ENCODE data around the gene CADPS2.
"Not testable (repeated sequence)": the region's sequence is repeated elsewhere in the genome, so short reads cannot be mapped to it uniquely, and the experiment has no call there.

CADPS2 gene

DNA sequence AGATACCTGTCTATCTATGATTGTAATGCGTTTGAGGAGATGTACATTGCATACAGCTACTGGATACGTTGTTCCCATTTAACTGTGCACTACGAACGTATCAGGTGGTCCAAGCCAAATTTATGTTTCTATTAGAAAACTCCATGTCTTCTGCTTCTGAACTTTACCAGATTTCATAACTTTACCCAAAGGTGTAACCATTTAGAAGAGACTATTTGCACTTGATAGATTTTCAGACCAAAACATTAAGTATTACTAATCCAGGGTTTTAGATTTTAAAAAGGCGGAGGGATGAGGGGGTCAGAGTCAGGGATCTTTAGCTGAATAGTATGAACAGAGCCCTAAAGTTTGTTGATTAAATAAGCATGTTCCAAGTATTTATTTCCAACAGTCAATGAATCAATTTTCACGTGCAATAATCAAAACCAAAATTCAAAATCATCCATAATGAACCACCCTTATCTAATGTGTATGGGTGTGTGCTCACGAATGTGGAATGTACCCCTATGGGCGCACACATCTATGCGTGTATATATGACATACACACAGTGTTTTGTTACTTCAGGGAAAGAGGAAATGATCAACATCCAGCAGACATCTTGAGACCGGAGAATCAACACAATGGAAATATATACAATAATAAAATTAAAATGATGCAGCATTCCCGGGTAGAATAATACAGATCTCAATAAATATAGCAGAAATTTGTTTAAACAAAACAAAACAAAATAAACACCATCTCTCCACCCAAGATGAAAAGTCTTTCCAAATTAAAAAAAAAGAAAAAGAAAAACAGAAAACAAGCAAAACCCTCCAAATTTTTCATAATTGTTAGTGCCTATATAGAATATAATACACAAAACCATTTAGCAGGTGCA, 585.1 kb downstream of the CADPS2 start:
- peaks cover 76% of the 10 kb centered on the region for H3K27me3 Mint-ChIP-seq (ENCODE audit: low read depth)
- no peak for DNase-seq (ENCODE audit: low spot score)
- no peak overlapping the region for H3K27ac Mint-ChIP-seq
- H3K36me3 Mint-ChIP-seq (ENCODE audit: low read depth) = no peaks in the 10 kb centered on the region
- no peak overlapping the region for H3K4me3 Mint-ChIP-seq
- H3K4me1 Mint-ChIP-seq (ENCODE audit: low read depth) = no peaks in the 10 kb centered on the region
- H3K9me3 Mint-ChIP-seq = peaks cover 3% of the 10 kb centered on the region

DNA sequence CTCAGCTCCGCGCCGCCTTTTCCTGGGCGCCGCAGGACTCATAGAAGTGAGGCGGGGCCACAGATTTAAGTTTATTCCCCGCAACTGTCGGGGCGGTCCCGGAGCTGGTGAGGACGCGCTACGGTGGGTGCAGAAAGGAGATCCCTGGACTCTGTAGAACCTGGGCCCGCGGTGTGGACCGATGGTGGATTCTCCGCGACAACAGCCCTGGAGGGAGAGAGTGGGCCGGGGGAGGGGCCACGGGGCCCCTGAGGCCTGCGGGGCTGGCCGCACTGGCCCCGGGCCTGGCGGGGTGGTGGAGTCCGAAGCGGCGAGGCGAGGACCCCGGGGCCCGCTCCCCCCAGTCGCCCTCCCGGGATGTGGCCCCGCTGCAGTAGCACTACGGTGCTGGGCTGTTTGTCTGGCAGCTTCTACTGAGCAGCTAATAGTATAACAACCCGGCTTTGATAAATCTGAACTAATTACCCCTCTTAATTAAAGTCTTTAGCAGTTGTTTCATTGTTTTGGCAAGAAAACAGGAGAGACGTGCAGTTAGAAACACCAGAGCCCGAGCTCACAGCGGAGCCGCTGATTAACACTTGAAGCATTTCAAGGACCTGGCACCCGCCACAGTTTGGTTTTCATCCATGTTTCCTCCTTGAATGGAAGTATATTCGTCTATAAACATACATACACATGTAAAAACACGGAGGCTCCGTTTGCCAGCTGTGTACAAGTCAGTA, 585.9 kb downstream of the CADPS2 start:
- H3K4me3 Mint-ChIP-seq = no peak overlapping the region
- no peaks in the 10 kb centered on the region for H3K36me3 Mint-ChIP-seq (ENCODE audit: low read depth)
- H3K9me3 Mint-ChIP-seq = peaks cover 3% of the 10 kb centered on the region
- no peaks in the 10 kb centered on the region for H3K4me1 Mint-ChIP-seq (ENCODE audit: low read depth)
- no peak for DNase-seq (ENCODE audit: low spot score)
- H3K27me3 Mint-ChIP-seq (ENCODE audit: low read depth) = peaks cover 70% of the 10 kb centered on the region
- no peak overlapping the region for H3K27ac Mint-ChIP-seq

DNA sequence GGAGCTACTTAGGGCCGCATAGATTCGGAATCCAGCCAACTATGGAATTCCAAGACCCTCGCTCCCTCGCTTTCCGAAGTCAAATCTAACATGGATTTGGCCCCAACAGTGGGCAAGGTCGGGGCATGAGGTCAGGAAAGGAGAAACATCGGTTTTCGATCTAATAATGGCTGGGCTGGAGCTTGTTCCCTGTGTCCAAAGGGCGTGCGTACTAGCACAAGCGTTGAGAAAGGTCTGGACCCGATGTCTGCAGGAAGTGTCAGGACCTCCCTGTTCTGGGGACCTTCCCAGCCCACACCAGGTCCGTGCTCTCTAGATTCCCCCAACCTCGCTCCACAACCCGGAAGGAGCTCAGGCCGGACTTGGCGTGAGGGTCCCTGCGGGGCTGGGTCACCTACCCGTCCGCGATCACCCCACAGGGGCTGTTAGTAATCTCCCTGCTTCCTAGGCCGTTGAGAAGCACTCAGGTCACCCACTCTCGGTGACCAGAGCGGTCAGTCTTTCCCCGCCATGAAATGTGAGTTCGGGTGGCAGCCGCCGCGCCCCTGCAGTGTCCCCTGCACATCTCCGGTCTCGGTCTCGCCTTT, 586.5 kb downstream of the CADPS2 start:
- Mint-ChIP-seq H3K4me1 (ENCODE audit: low read depth) (no peaks in the 10 kb centered on the region), H3K4me3 (no peak overlapping the region), H3K27ac (no peak overlapping the region), H3K27me3 (ENCODE audit: low read depth) (peaks cover 64% of the 10 kb centered on the region), H3K36me3 (ENCODE audit: low read depth) (no peaks in the 10 kb centered on the region), H3K9me3 (peaks cover 3% of the 10 kb centered on the region)
- DNase-seq (ENCODE audit: low spot score) = no peak

DNA sequence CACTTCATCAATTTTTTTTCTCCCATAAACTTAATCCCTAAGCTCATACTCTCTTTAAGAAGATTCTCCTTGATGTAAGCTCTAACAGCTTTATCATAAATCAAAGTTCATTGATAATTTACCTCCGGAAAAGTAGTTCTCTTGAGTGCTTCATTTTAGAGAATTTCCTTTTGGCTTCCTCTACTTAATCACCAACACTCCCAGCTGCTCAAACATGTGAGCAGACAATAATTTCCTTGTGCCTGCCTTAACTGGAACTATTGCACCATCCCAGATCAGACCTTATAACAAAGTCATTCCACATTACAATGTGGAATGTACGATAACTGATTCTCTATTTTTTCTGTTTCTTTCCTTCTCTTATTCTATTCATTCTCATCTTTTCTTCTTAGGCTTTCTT, 587.6 kb downstream of the CADPS2 start:
- Mint-ChIP-seq H3K4me3 (no peak overlapping the region), H3K4me1 (ENCODE audit: low read depth) (no peaks in the 10 kb centered on the region), H3K9me3 (peaks cover 3% of the 10 kb centered on the region), H3K27ac (no peak overlapping the region), H3K36me3 (ENCODE audit: low read depth) (no peaks in the 10 kb centered on the region), H3K27me3 (ENCODE audit: low read depth) (peaks cover 53% of the 10 kb centered on the region)
- no peak for DNase-seq (ENCODE audit: low spot score)

DNA sequence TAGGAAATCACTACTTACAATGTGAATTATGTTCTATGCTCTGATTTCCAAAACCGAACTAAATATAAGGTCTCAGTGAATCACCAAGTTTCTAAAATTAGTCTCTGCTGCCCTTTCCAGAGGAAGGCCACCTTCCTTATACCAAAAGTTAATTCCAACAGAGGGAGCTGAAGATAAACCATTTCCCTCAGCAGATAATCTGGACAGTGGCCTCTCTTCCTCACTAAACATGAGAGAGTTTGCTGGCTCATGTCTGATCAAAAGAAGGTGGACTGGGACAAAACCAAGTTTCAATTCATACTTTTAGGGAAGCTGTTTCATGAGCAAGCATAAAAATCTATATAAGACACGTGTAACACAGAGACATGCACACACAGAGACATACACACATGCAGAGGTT, 588.1 kb downstream of the CADPS2 start:
- H3K36me3 Mint-ChIP-seq (ENCODE audit: low read depth) = no peaks in the 10 kb centered on the region
- peaks cover 3% of the 10 kb centered on the region for H3K9me3 Mint-ChIP-seq
- no peak for DNase-seq (ENCODE audit: low spot score)
- H3K4me1 Mint-ChIP-seq (ENCODE audit: low read depth) = no peaks in the 10 kb centered on the region
- no peak overlapping the region for H3K27ac Mint-ChIP-seq
- H3K27me3 Mint-ChIP-seq (ENCODE audit: low read depth) = peaks cover 49% of the 10 kb centered on the region
- no peak overlapping the region for H3K4me3 Mint-ChIP-seq

DNA sequence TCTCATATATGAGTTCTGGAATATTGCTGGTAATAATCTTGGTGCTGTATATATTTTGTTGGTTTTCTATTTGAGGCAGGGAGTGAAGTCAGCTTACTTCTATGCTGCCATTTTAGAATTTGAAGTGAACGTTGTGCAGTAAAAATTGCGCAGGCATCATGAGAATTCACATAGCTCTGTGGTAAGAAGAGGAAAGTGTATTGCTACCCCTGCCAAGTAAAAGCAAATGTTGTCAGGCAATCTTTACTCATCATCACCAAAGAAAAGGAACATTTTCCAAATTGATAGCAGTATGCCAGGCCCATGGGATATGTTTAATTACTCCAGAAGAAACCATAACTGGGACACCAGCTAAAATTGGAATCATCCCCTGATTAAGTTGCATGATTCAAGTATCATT, 595.1 kb downstream of the CADPS2 start:
- no peak overlapping the region for H3K4me3 Mint-ChIP-seq
- H3K27ac Mint-ChIP-seq = no peak overlapping the region
- DNase-seq (ENCODE audit: low spot score) = no peak

DNA sequence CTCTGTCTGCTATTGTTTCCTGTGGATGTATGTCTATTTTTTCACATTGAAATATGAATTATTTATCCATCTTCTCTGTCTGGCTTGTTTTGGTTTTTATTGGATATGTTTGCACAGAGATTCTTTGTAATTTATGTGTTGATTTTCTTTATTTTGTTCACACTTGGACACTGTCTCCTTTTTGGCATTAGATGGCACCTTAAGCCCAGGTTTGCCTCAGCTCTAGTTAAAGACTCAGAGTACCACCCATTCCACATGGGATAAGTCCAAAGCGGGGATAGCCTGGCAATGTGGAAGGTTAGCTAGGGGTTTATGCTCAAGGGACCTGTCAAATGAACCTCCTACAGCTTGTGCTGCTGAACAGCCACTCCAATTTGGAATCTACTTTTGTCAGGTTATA, 595.8 kb downstream of the CADPS2 start:
- no peak for DNase-seq (ENCODE audit: low spot score)
- no peaks in the 10 kb centered on the region for H3K36me3 Mint-ChIP-seq (ENCODE audit: low read depth)
- H3K27ac Mint-ChIP-seq = no peak overlapping the region
- H3K4me3 Mint-ChIP-seq = no peak overlapping the region
- no peaks in the 10 kb centered on the region for H3K4me1 Mint-ChIP-seq (ENCODE audit: low read depth)
- no peaks in the 10 kb centered on the region for H3K9me3 Mint-ChIP-seq
- no peaks in the 10 kb centered on the region for H3K27me3 Mint-ChIP-seq (ENCODE audit: low read depth)

More for the DNA sequence above, 595.1 kb downstream of the CADPS2 start:
- H3K36me3 Mint-ChIP-seq (ENCODE audit: low read depth) = no peaks in the 10 kb centered on the region
- H3K27me3 Mint-ChIP-seq (ENCODE audit: low read depth) = peaks cover 2% of the 10 kb centered on the region
- H3K9me3 Mint-ChIP-seq = no peaks in the 10 kb centered on the region
- no peaks in the 10 kb centered on the region for H3K4me1 Mint-ChIP-seq (ENCODE audit: low read depth)

DNA sequence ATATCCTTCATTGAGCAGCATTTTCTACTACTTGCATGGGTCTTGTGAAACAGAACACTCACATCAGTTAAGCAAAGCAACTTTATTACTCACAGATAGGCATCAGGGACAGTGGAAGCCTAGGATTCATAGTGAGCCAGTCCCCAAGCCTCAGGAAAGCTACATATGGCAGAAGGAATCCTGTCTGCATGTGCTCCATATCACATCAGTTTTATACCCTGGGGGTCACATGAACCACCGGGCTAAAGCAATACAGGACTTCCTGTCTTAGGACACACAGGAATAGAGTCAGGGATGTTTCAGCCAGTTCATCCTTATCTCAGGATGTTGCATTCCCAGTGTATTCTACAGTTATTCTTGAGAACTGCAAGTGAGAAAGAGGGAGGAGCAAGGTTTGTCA, 596.8 kb downstream of the CADPS2 start:
- no peak for DNase-seq (ENCODE audit: low spot score)
- H3K27ac Mint-ChIP-seq = no peak overlapping the region
- H3K9me3 Mint-ChIP-seq = no peaks in the 10 kb centered on the region
- H3K27me3 Mint-ChIP-seq (ENCODE audit: low read depth) = no peaks in the 10 kb centered on the region
- no peaks in the 10 kb centered on the region for H3K4me1 Mint-ChIP-seq (ENCODE audit: low read depth)
- H3K4me3 Mint-ChIP-seq = no peak overlapping the region
- H3K36me3 Mint-ChIP-seq (ENCODE audit: low read depth) = no peaks in the 10 kb centered on the region

DNA sequence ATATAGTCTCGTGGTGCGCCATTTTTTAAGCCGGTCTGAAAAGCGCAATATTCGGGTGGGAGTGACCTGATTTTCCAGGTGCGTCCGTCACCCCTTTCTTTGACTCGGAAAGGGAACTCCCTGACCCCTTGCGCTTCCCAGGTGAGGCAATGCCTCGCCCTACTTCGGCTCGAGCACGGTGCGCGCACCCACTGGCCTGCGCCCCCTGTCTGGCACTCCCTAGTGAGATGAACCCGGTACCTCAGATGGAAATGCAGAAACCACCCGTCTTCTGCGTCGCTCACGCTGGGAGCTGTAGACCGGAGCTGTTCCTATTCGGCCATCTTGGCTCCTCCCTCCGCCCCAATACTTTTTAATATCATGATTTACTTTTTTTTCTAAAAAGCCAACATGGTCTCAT, 601.7 kb downstream of the CADPS2 start:
- not testable (repeated sequence) for H3K4me1 Mint-ChIP-seq (ENCODE audit: low read depth); H3K4me3 Mint-ChIP-seq; H3K36me3 Mint-ChIP-seq (ENCODE audit: low read depth)

DNA sequence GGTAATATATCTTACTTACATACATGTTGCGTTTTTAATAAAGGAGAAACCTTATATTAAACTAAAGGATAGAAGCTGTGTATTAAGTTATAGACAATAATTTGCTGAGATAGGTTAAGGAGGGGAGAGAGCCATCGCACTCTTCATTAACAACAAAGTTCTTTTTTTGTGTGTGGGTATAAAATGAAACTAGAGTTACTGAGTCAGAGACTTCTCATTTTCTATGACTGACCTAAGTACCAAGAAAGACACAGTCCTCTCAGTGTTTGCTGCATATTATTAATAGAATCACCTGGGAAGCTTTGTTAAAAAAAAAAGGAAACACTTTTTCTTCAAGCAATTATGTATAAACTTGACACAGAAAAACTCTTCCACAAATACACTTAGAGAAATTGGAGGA, 613.1 kb downstream of the CADPS2 start:
- Mint-ChIP-seq H3K36me3 (ENCODE audit: low read depth) (no peaks in the 10 kb centered on the region), H3K9me3 (no peaks in the 10 kb centered on the region), H3K27ac (no peak overlapping the region), H3K4me1 (ENCODE audit: low read depth) (no peaks in the 10 kb centered on the region), H3K27me3 (ENCODE audit: low read depth) (no peaks in the 10 kb centered on the region), H3K4me3 (no peak overlapping the region)
- DNase-seq (ENCODE audit: low spot score) = no peak

More for the DNA sequence above, 601.7 kb downstream of the CADPS2 start:
- not testable (repeated sequence) for H3K9me3 Mint-ChIP-seq; H3K27ac Mint-ChIP-seq; DNase-seq (ENCODE audit: low spot score); H3K27me3 Mint-ChIP-seq (ENCODE audit: low read depth)

DNA sequence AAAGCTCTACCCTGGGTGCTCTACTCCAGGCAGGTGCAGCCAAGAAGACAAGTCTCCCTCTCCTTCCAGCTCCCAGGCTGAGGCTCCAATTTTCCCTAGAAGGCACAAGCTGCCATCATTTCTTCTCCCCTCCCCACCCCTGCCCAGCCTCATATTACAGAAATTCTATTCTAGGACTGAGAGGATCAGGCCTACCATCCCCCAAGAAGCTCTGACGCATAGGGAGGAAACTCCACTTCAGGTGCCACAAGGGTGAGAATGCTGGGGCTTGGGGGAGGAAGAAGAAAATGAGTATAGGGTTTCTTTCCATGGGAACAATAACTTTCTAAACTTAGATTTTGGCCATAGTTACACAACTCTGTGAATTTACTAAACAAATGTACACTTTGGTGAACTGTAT, 617.0 kb downstream of the CADPS2 start:
- Mint-ChIP-seq H3K4me1 (ENCODE audit: low read depth) (no peaks in the 10 kb centered on the region), H3K4me3 (no peak overlapping the region), H3K27ac (no peak overlapping the region), H3K36me3 (ENCODE audit: low read depth) (no peaks in the 10 kb centered on the region), H3K9me3 (no peaks in the 10 kb centered on the region), H3K27me3 (ENCODE audit: low read depth) (no peaks in the 10 kb centered on the region)
- no peak for DNase-seq (ENCODE audit: low spot score)

All from T-helper 2 cell treated with Interferon-gamma antibody and Interleukin-4, amounts not matched to agents 5 μg/mL and 100 μg/mL, for 36 hours (primary cell).